DLD1 (cell line): Measurements from ENCODE around the gene TPRG1.

Source experiments
- in situ Hi-C: cut with HindIII; loops from 2 replicates; pipeline ENCODE4 v1.10.0; 2017; ENCODE audit warnings: low sequenced_read_pairs

Gene TPRG1

GRCh38 chr3:189165092-189165612 lies 6.6 kb upstream of the TPRG1 start:
- in situ Hi-C loops, result no loop called here

GRCh38 chr3:189166321-189166720 lies 5.5 kb upstream of the TPRG1 start:
- in situ Hi-C loops, result no loop called here

GRCh38 chr3:189167027-189167766 lies 4.6 kb upstream of the TPRG1 start:
- in situ Hi-C loops, result no loop called here

GRCh38 chr3:189168711-189169110 lies 3.1 kb upstream of the TPRG1 start:
- in situ Hi-C loops, result no loop called here

- in situ Hi-C loops, result no loop called here
Observed at GRCh38 chr3:189169728-189170127, 2.0 kb upstream of the TPRG1 start.

GRCh38 chr3:189170559-189170958 lies 1.2 kb upstream of the TPRG1 start:
- in situ Hi-C loops, result no loop called here

- in situ Hi-C loops, result no loop called here
Observed at GRCh38 chr3:189172668-189173419, 1.1 kb downstream of the TPRG1 start.

GRCh38 chr3:189184566-189184965 lies 12.8 kb downstream of the TPRG1 start:
- in situ Hi-C loops, result no loop called here

GRCh38 chr3:189186101-189186500 lies 14.3 kb downstream of the TPRG1 start:
- in situ Hi-C loops, result no loop called here

GRCh38 chr3:189188466-189188865 lies 16.7 kb downstream of the TPRG1 start:
- in situ Hi-C loops, result no loop called here

GRCh38 chr3:189192725-189193124 lies 21.0 kb downstream of the TPRG1 start:
- in situ Hi-C loops, result no loop called here

GRCh38 chr3:189195302-189195701 lies 23.5 kb downstream of the TPRG1 start:
- in situ Hi-C loops, result no loop called here

- in situ Hi-C loops, result no loop called here
Observed at GRCh38 chr3:189202106-189202505, 30.3 kb downstream of the TPRG1 start.

- in situ Hi-C loops, result no loop called here
Observed at GRCh38 chr3:189202583-189202982, 30.8 kb downstream of the TPRG1 start.

- in situ Hi-C loops, result no loop called here
Observed at GRCh38 chr3:189204167-189204866, 32.5 kb downstream of the TPRG1 start.

- in situ Hi-C loops, result no loop called here
Observed at GRCh38 chr3:189204937-189205336, 33.2 kb downstream of the TPRG1 start.

GRCh38 chr3:189210251-189210770 lies 38.5 kb downstream of the TPRG1 start:
- in situ Hi-C loops, result no loop called here

- in situ Hi-C loops, result no loop called here
Observed at GRCh38 chr3:189212681-189213080, 40.9 kb downstream of the TPRG1 start.

GRCh38 chr3:189214651-189215050 lies 42.9 kb downstream of the TPRG1 start:
- in situ Hi-C loops, result no loop called here

GRCh38 chr3:189222927-189223636 lies 51.3 kb downstream of the TPRG1 start:
- in situ Hi-C loops, result no loop called here

GRCh38 chr3:189225431-189225830 lies 53.7 kb downstream of the TPRG1 start:
- in situ Hi-C loops, result no loop called here
